Measurements from ENCODE around the gene CREM. TPM values are rescaled to one million over a fixed set of nuclear protein-coding genes. Genes with fewer than 3 reads are reported as not detected.

The CREM gene
- total RNA-seq, 3 donors from 2014 or later = 11.8 to 27.4 (median 13.5) TPM

DNA sequence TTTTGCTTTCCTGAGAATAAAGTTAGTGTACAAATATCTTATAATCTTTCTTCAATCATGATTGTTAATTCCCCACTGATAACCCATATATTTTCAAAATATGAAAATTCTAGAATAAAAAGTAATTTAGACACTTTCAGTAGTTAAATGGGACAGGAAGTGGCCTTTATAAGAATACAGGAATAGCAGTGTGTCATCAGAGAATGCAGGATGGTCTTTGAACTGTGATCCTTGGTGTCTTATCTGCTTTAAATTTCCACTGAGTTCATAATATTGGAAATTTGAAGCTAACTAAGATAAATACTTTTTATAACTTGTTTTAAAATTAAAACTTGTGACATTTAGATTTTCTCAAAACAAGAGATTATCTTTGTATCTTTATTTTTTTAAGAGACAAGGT lies 75.4 kb downstream of the CREM start:
- intact Hi-C loops (cut with DNase I, micrococcal nuclease) = no loop called here
- H3K36me3 ChIP-seq (ENCODE audit: low read depth) = no peaks in the 10 kb centered on the region
- no peaks in the 10 kb centered on the region for H3K4me1 ChIP-seq (ENCODE audit: low read depth)
- no peak for DNase-seq
- no peaks in the 10 kb centered on the region for H3K9me3 ChIP-seq
- no peak for ATAC-seq
- TF ChIP-seq, protein P1, sequence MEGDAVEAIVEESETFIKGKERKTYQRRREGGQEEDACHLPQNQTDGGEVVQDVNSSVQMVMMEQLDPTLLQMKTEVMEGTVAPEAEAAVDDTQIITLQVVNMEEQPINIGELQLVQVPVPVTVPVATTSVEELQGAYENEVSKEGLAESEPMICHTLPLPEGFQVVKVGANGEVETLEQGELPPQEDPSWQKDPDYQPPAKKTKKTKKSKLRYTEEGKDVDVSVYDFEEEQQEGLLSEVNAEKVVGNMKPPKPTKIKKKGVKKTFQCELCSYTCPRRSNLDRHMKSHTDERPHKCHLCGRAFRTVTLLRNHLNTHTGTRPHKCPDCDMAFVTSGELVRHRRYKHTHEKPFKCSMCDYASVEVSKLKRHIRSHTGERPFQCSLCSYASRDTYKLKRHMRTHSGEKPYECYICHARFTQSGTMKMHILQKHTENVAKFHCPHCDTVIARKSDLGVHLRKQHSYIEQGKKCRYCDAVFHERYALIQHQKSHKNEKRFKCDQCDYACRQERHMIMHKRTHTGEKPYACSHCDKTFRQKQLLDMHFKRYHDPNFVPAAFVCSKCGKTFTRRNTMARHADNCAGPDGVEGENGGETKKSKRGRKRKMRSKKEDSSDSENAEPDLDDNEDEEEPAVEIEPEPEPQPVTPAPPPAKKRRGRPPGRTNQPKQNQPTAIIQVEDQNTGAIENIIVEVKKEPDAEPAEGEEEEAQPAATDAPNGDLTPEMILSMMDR (IDR thresholded peaks at IDR 0.05) = no peak
- no peak overlapping the region for H3K4me3 ChIP-seq

DNA sequence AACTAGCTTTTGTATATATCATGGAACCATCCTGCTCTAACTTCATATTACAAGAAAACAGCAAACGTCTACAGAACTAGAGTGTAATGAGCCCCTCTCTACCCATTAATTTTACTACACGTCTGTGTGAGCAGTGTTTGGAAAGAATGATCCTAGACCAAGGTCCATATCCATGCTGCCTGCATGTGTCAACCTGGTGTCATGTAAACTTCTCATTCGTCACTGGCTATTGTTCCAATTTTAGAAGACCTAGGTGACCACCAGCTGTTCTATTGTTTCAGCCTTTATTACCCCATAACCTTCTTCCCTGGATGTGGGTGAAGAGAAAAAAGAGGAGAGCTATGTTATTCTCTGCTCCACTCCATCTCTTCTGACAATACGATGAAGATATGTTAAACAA lies 77.1 kb downstream of the CREM start:
- DNase-seq (no peak), ATAC-seq (no peak)
- Histone ChIP-seq H3K36me3 (ENCODE audit: low read depth) (no peaks in the 10 kb centered on the region), H3K9me3 (no peaks in the 10 kb centered on the region), H3K4me1 (ENCODE audit: low read depth) (no peaks in the 10 kb centered on the region), H3K4me3 (no peak overlapping the region)
- TF ChIP-seq, protein P1 (IDR thresholded peaks at IDR 0.05) = no peak
- intact Hi-C loops (cut with DNase I, micrococcal nuclease) = no loop called here

DNA sequence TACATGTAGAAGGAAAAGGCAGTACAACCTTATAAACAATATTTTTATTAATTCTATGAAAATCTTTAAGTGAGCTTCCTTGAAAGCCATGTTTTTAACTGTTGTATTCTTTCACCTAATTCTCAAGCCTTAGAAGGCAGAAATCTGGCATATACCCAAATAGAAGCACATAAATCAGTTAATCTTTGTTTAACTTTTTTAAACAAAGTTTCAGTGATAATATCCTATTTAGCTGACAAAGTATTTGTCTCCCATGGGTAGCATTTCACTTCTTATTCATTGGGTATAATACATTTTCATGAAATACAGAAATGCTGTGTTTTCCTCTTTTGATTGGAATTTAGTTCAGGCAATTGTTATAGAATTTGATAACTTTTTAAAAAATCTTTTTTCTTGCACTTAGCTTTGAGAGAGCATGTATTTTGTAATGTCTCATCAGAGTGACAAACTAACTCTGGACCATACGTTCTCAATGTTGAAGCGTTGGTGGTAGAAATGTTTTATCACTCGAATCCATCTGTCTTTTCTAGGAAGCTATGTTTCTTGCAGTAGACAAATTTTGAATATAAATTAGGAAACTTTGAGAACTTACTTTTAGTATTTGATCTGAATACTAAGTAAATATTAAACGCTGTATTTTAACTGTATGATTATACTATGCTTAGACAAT lies 78.1 kb downstream of the CREM start:
- Histone ChIP-seq H3K36me3 (ENCODE audit: low read depth) (no peaks in the 10 kb centered on the region), H3K9me3 (no peaks in the 10 kb centered on the region), H3K4me1 (ENCODE audit: low read depth) (no peaks in the 10 kb centered on the region), H3K4me3 (no peak overlapping the region)
- TF ChIP-seq, protein P1 (IDR thresholded peaks at IDR 0.05) = no peak
- intact Hi-C loops (cut with DNase I, micrococcal nuclease) = no loop called here
- DNase-seq = no peak
- ATAC-seq = no peak

DNA sequence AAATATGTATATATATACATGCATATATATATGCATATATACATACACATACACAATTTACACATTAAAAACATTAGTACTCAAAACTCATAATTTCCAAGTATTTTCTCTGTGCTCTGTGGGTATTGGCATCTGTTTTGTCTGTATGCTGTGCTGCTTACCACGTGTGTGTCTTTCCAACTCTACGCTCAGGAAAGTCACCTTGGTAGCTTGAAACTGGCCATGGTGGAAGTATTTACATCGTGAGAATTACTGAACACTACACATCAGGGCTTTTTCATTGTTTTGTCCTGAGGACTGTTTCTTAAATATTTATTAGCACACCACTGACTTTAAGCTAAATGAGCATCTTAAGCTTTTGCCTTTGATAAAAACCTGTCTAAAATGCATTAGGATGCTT lies 79.6 kb downstream of the CREM start:
- intact Hi-C loops (cut with DNase I, micrococcal nuclease) = no loop called here
- TF ChIP-seq, protein P1 (IDR thresholded peaks at IDR 0.05) = no peak

DNA sequence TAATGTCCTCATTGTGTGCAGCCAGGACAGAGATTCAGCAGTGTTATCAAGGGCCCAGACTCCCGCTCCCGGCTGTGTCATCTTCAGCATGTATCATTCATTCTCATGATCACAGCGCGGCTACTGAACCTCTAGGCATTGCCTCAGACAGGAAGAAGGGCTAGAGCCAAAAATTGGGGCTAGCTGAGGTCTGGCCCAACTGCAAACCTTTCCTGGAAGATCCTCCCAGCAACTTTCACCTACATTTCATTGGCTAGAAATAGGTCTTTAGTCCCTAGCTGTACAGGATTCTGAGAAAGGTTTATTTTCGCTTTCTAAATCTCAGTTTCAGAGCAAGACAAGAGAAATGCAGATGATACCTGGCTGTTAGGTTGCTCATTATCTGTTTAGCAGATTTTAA lies 81.9 kb downstream of the CREM start:
- TF ChIP-seq, protein P1 (IDR thresholded peaks at IDR 0.05) = no peak
- Histone ChIP-seq H3K36me3 (ENCODE audit: low read depth) (no peaks in the 10 kb centered on the region), H3K4me3 (no peak overlapping the region), H3K4me1 (ENCODE audit: low read depth) (no peaks in the 10 kb centered on the region), H3K9me3 (no peaks in the 10 kb centered on the region)
- DNase-seq = no peak
- intact Hi-C loops (cut with DNase I, micrococcal nuclease) = no loop called here
- ATAC-seq = no peak

More for the DNA sequence above, 79.6 kb downstream of the CREM start:
- H3K4me1 ChIP-seq (ENCODE audit: low read depth) = no peaks in the 10 kb centered on the region
- DNase-seq (no peak), ATAC-seq (no peak)
- no peak overlapping the region for H3K4me3 ChIP-seq
- H3K9me3 ChIP-seq = no peaks in the 10 kb centered on the region
- H3K36me3 ChIP-seq (ENCODE audit: low read depth) = no peaks in the 10 kb centered on the region

Data from mucosa of descending colon (tissue), 3 donors.